ENCODE data around the gene IL1RAPL1.
"Not testable (repeated sequence)": the region's sequence is repeated elsewhere in the genome, so short reads cannot be mapped to it uniquely, and the experiment has no call there.

The IL1RAPL1 gene

GRCh38 chrX:28773807-28774206, 186.6 kb downstream of the IL1RAPL1 start:
- POLR2A ChIA-PET (ENCODE audit: low non-redundant PET) = no interaction called here
- CTCF ChIA-PET = no interaction called here
- H3K27ac ChIP-seq = no peak overlapping the region
- no peak for DNase-seq (ENCODE audit: low spot score)
- TF ChIP-seq, protein P1, sequence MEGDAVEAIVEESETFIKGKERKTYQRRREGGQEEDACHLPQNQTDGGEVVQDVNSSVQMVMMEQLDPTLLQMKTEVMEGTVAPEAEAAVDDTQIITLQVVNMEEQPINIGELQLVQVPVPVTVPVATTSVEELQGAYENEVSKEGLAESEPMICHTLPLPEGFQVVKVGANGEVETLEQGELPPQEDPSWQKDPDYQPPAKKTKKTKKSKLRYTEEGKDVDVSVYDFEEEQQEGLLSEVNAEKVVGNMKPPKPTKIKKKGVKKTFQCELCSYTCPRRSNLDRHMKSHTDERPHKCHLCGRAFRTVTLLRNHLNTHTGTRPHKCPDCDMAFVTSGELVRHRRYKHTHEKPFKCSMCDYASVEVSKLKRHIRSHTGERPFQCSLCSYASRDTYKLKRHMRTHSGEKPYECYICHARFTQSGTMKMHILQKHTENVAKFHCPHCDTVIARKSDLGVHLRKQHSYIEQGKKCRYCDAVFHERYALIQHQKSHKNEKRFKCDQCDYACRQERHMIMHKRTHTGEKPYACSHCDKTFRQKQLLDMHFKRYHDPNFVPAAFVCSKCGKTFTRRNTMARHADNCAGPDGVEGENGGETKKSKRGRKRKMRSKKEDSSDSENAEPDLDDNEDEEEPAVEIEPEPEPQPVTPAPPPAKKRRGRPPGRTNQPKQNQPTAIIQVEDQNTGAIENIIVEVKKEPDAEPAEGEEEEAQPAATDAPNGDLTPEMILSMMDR (conservative IDR thresholded peaks at IDR 0.05; ENCODE audit: low read depth) = no peak

GRCh38 chrX:28787206-28787605, 200.0 kb downstream of the IL1RAPL1 start:
- POLR2A ChIA-PET (ENCODE audit: low non-redundant PET) = no interaction called here
- CTCF ChIA-PET = no interaction called here
- DNase-seq (ENCODE audit: low spot score) = peak; percentile 36
- TF ChIP-seq, protein P1 (conservative IDR thresholded peaks at IDR 0.05; ENCODE audit: low read depth) = no peak
- no peak overlapping the region for H3K27ac ChIP-seq

GRCh38 chrX:28800671-28801070, 213.4 kb downstream of the IL1RAPL1 start:
- POLR2A ChIA-PET (ENCODE audit: low non-redundant PET); H3K27ac ChIP-seq; DNase-seq (ENCODE audit: low spot score); CTCF ChIA-PET: not testable (repeated sequence)

GRCh38 chrX:28802625-28803024, 215.4 kb downstream of the IL1RAPL1 start:
- no peak for DNase-seq (ENCODE audit: low spot score)
- ChIA-PET POLR2A (ENCODE audit: low non-redundant PET) (no interaction called here), CTCF (no interaction called here)
- no peak overlapping the region for H3K27ac ChIP-seq
- TF ChIP-seq, protein P1 (conservative IDR thresholded peaks at IDR 0.05; ENCODE audit: low read depth) = no peak

DNA sequence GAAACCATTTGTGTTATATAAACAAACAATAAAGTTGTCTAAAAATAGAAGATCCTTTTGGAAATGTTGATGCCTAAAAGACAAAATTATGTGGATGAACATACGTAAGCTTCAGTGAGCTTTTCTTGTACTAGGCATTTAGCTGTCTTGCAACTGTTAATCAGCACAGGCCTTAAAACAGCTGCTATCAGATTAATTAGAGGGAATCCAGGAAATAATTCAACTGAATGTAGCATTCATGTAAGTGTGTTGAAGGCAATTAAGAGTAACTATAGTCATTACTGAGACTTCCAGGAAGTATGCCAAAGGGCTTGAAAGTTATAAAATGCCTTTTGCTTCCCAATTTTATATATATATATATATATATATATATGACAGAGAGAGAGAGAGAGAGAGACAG, 248.7 kb downstream of the IL1RAPL1 start:
- no peak for DNase-seq (ENCODE audit: low spot score)
- ChIA-PET CTCF (no interaction called here), POLR2A (ENCODE audit: low non-redundant PET) (no interaction called here)
- no peak overlapping the region for H3K27ac ChIP-seq
- TF ChIP-seq, protein P1 (conservative IDR thresholded peaks at IDR 0.05; ENCODE audit: low read depth) = no peak

GRCh38 chrX:28843817-28844216, 256.6 kb downstream of the IL1RAPL1 start:
- ChIA-PET CTCF (no interaction called here), POLR2A (ENCODE audit: low non-redundant PET) (no interaction called here)
- no peak overlapping the region for H3K27ac ChIP-seq
- no peak for DNase-seq (ENCODE audit: low spot score)
- TF ChIP-seq, protein P1 (conservative IDR thresholded peaks at IDR 0.05; ENCODE audit: low read depth) = no peak

DNA sequence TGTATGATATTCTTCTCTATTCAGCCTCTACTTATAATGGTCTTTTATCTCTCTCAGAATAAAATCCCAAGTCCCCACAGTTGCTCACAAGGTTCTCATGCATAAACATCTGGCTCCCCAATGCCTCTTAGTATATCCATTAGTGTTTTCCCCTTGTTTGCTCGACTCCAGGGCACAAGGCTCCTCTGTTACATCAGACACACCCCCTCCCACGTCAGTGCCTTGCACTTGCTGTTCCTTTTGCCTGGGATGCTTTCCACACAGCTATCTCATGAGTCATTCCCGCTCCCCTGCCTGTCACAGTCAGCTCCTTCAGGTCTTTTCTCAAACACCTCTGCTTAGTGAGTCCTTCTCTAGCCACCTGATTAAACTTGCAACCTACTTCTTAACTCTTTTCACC, 260.2 kb downstream of the IL1RAPL1 start:
- DNase-seq (ENCODE audit: low spot score) = peak; percentile 18

More for the DNA sequence above, 260.2 kb downstream of the IL1RAPL1 start:
- TF ChIP-seq, protein P1 (conservative IDR thresholded peaks at IDR 0.05; ENCODE audit: low read depth) = no peak
- ChIA-PET POLR2A (ENCODE audit: low non-redundant PET) (no interaction called here), CTCF (no interaction called here)
- no peak overlapping the region for H3K27ac ChIP-seq

Data from RWPE1 (cell line).